ENCODE results near the gene SLC10A2.
A peak's percentile ranks its signal among the peaks of the same experiment; 100 is the strongest.
"Not testable (repeated sequence)": the region's sequence is repeated elsewhere in the genome, so short reads cannot be mapped to it uniquely, and the experiment has no call there.

The SLC10A2 gene

DNA sequence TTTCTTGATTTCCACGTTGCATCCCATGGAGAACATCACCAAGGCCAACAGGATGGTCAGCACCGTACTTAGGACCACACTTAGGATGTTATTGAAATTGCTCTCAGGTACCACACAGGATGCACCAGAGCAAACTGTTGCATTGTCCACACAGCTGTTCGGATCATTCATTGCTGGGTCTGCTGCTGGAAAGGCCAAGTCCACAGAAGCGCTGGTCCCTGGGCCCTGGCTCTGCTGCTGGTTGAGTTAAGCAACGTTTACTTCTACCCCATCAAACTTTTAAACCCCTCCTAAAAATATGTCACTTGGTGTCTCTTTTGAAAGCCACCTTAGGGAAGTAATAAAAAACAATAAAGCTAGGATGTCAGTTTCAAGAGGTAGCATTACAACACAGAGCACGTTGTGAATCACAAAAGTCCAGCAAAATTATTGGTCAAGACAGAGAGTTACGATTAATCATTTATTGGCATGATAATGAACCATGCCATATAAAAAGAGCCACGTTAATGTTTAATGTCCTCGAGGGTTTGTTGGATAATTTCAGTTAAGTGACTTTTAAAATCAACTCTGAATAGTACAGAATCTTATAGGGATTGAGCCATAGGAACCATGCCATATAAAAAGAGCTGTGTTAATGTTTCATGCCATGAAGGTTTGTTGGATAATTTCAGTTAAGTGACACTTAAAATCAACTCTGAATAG is at the start of gene SLC10A2:
SLC10A2 (minus strand) TSS at position 339 of the 702 bp plus-strand sequence; CDS start at position 171, 168 bp downstream.
- Histone ChIP-seq H3K9me3 (0 out of 2 replicates have a peak, but pooled peaks cover 2% of the 10 kb centered on the region), H3K27me3 (ENCODE audit: low read depth) (0 out of 2 replicates have a peak, but pooled peaks cover 5% of the 10 kb centered on the region), H3K4me3 (no peak within 1 kb of the TSS), H3K4me1 (peaks cover 30% of the 10 kb centered on the region), H3K36me3 (replicated peaks) (no peaks in the 10 kb centered on the region)
- peak; percentile 42 to 96 for DNase-seq (ENCODE audit: low spot score in 2 of 2)
- in situ Hi-C loops (cut with MboI; ENCODE audit: low sequenced_read_pairs) = no loop called here

- H3K9me3 ChIP-seq = no peaks in the 10 kb centered on the region
- in situ Hi-C loops (cut with MboI; ENCODE audit: low sequenced_read_pairs) = no loop called here
- H3K36me3 ChIP-seq (replicated peaks) = no peaks in the 10 kb centered on the region
- H3K4me3 ChIP-seq = no peak overlapping the region
- peaks cover 3% of the 10 kb centered on the region; the same call in 1 of the 2 replicates for H3K27me3 ChIP-seq (ENCODE audit: low read depth)
- H3K4me1 ChIP-seq = no peaks in the 10 kb centered on the region
- no peak for DNase-seq (ENCODE audit: low spot score in 2 of 2)
Measured at GRCh38 chr13:103107580-103107979, 41.4 kb upstream of the SLC10A2 start.

GRCh38 chr13:103104340-103104739 is 38.1 kb upstream of the SLC10A2 start:
- in situ Hi-C loops (cut with MboI; ENCODE audit: low sequenced_read_pairs) = no loop called here
- H3K27me3 ChIP-seq (ENCODE audit: low read depth) = no peaks in the 10 kb centered on the region; the same call in 1 of the 2 replicates

GRCh38 chr13:103103456-103103855 is 37.2 kb upstream of the SLC10A2 start:
- H3K9me3 ChIP-seq; H3K4me1 ChIP-seq; H3K27me3 ChIP-seq (ENCODE audit: low read depth); H3K36me3 ChIP-seq (replicated peaks); DNase-seq (ENCODE audit: low spot score in 2 of 2); H3K4me3 ChIP-seq; in situ Hi-C loops (cut with MboI; ENCODE audit: low sequenced_read_pairs): not testable (repeated sequence)

More at GRCh38 chr13:103104340-103104739, 38.1 kb upstream of the SLC10A2 start:
- no peaks in the 10 kb centered on the region for H3K36me3 ChIP-seq (replicated peaks)
- H3K9me3 ChIP-seq = no peaks in the 10 kb centered on the region
- DNase-seq (ENCODE audit: low spot score in 2 of 2) = no peak
- no peak overlapping the region for H3K4me3 ChIP-seq
- no peaks in the 10 kb centered on the region for H3K4me1 ChIP-seq

DNA sequence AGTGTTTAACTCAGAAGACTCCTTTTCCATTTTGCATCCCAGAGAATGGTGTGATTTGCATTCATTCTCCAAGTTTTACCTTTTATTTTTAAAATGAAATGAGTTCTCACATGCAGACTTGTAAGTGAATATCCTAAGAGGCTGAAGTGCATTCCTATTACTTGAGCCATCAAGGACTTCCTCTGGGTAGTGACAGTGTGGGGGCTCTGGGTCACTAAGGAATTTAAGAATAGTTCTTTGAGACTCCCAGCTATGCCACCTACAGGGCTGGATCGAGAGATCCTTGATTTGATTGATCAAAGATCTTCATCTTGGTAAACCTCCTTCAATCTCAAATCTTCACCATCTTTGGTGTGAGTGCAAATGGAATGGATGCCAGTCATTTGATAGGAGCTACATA is 36.3 kb upstream of the SLC10A2 start:
- in situ Hi-C loops (cut with MboI; ENCODE audit: low sequenced_read_pairs) = no loop called here
- DNase-seq (ENCODE audit: low spot score in 2 of 2) = no peak
- H3K4me3 ChIP-seq = no peak overlapping the region
- H3K36me3 ChIP-seq (replicated peaks) = no peaks in the 10 kb centered on the region
- no peaks in the 10 kb centered on the region for H3K9me3 ChIP-seq
- no peaks in the 10 kb centered on the region for H3K27me3 ChIP-seq (ENCODE audit: low read depth)
- H3K4me1 ChIP-seq = no peaks in the 10 kb centered on the region

DNA sequence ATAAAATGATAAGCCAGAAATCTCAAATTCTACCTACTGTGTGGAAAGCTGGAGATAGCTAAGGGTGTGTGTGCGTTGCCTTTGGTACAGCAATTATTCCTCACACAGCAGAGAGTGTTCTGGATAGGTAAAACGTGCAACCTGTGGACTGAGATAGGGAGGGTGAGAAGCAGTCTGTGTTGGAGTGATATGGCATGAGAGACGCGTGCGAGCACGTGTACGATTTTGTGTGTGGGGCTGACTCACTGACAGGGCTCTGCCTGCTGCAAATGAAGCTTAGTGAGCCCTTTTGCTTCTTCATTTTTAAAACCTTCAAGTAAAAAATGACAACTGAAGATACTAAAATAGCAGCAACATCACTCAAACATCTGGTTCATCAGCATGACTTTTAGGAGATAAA is 35.7 kb upstream of the SLC10A2 start:
- H3K4me3 ChIP-seq = no peak overlapping the region
- no peak for DNase-seq (ENCODE audit: low spot score in 2 of 2)
- in situ Hi-C loops (cut with MboI; ENCODE audit: low sequenced_read_pairs) = no loop called here
- no peaks in the 10 kb centered on the region for H3K36me3 ChIP-seq (replicated peaks)
- H3K9me3 ChIP-seq = no peaks in the 10 kb centered on the region
- H3K27me3 ChIP-seq (ENCODE audit: low read depth) = no peaks in the 10 kb centered on the region
- H3K4me1 ChIP-seq = no peaks in the 10 kb centered on the region

- Histone ChIP-seq H3K9me3 (no peaks in the 10 kb centered on the region), H3K4me3 (no peak overlapping the region), H3K27me3 (ENCODE audit: low read depth) (no peaks in the 10 kb centered on the region), H3K36me3 (replicated peaks) (no peaks in the 10 kb centered on the region), H3K4me1 (no peaks in the 10 kb centered on the region)
- no peak for DNase-seq (ENCODE audit: low spot score in 2 of 2)
- in situ Hi-C loops (cut with MboI; ENCODE audit: low sequenced_read_pairs) = no loop called here
Measured at GRCh38 chr13:103101500-103101899, 35.3 kb upstream of the SLC10A2 start.

GRCh38 chr13:103100830-103101229 is 34.6 kb upstream of the SLC10A2 start:
- Histone ChIP-seq H3K27me3 (ENCODE audit: low read depth) (no peaks in the 10 kb centered on the region), H3K4me3 (no peak overlapping the region), H3K9me3 (no peaks in the 10 kb centered on the region), H3K36me3 (replicated peaks) (no peaks in the 10 kb centered on the region), H3K4me1 (no peaks in the 10 kb centered on the region)
- DNase-seq (ENCODE audit: low spot score in 2 of 2) = no peak
- in situ Hi-C loops (cut with MboI; ENCODE audit: low sequenced_read_pairs) = no loop called here

DNA sequence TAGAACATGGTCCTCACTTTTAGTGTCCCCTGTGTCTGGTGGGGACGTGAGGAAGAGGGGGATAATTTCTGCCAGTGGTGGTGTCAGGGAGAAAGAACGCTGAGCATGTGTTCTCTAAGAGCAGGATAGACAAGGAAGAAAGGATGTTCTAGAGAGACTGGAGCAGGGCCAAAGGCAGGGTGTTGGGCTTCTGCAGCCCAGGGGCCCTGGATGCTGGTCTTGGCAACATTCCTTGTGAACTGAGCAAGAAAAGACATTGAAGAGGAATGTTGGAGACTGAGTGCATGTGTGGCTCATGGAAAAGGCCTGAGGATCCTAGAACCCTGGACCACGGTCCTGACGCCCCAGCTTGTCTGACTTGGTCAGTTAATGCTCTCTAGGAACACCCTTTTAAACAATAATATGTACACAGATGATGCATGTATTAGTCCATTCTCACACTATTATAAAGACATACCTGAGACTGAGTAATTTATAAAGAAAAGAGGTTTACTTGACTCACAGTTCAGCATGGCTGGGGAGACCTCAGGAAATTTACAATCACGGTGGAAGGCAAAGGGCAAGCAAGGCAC is 33.6 kb upstream of the SLC10A2 start:
- Histone ChIP-seq H3K4me1 (no peaks in the 10 kb centered on the region), H3K27me3 (ENCODE audit: low read depth) (no peaks in the 10 kb centered on the region; the same call in 1 of the 2 replicates), H3K9me3 (no peaks in the 10 kb centered on the region), H3K36me3 (replicated peaks) (no peaks in the 10 kb centered on the region), H3K4me3 (no peak overlapping the region)
- in situ Hi-C loops (cut with MboI; ENCODE audit: low sequenced_read_pairs) = no loop called here
- no peak for DNase-seq (ENCODE audit: low spot score in 2 of 2)

DNA sequence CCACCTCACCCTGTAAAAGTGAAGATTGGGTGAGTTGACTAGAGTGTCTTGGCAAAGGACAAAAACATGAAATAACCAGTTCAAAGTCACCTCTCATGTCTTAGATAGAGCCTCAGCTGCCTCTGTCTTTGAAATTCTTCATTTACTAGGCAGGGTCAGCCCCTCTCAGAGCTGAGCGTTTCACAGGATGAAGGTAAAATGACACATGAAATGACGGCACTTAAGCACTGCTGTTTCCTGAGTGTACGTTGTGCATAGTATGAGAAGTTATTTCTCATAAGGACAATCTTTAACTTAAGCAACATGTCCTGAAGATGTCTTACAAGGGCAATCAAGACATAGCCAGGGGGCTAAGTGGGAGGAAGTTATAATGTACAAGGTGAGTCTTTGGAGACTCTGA is 32.3 kb upstream of the SLC10A2 start:
- in situ Hi-C loops (cut with MboI; ENCODE audit: low sequenced_read_pairs) = no loop called here
- Histone ChIP-seq H3K4me3 (no peak overlapping the region), H3K4me1 (no peaks in the 10 kb centered on the region), H3K36me3 (replicated peaks) (no peaks in the 10 kb centered on the region), H3K27me3 (ENCODE audit: low read depth) (no peaks in the 10 kb centered on the region; the same call in 1 of the 2 replicates), H3K9me3 (no peaks in the 10 kb centered on the region; the same call in 1 of the 2 replicates)
- no peak for DNase-seq (ENCODE audit: low spot score in 2 of 2)

DNA sequence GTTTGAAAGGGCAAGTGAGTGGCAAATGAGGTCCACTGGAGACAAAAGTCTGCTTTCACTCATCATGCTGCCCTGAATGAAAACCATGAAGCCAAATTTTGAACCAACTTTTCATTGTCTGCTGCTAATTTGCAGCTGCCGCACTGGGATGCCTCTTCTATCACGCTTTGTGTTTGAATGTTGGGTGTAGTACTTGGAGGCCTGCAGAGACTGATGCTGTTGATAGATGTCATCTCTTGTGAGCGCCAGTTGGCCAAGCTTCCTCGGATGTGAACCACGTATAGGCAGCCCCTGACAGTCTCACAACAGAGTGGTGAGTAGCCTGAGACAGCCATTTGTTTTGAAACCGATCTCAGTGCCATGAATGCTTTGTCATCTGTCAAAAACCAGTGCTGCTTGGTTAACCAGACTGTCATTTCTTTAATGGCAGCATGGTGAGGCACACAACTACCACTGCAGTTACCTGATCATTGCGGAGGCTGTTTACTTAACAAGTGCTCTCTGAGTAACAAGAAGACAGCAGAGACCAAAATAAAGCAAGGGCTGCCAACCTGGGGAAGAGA is 31.2 kb upstream of the SLC10A2 start:
- no peaks in the 10 kb centered on the region for H3K4me1 ChIP-seq
- no peaks in the 10 kb centered on the region; the same call in 1 of the 2 replicates for H3K9me3 ChIP-seq
- DNase-seq (ENCODE audit: low spot score in 2 of 2) = no peak
- H3K36me3 ChIP-seq (replicated peaks) = no peaks in the 10 kb centered on the region
- in situ Hi-C loops (cut with MboI; ENCODE audit: low sequenced_read_pairs) = no loop called here
- H3K4me3 ChIP-seq = no peak overlapping the region
- no peaks in the 10 kb centered on the region; the same call in 1 of the 2 replicates for H3K27me3 ChIP-seq (ENCODE audit: low read depth)

DNA sequence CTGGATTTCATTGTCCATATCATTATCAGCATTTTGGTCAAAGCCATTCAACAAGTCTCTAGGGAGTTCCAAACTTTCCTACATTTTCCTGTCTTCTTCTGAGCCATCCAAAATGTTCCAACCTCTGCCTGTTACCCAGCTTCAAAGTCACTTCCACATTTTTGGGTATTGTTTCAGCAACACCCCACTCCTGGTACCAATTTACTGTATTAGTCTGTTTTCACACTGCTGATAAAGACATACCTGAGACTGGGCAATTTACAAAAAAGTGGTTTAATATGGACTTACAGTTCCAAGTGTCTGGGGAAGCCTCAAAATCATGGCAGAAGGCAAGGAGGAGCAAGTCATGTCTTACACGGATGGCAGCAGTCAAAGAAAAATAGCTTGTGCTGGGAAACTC is 27.4 kb upstream of the SLC10A2 start:
- DNase-seq (ENCODE audit: low spot score in 2 of 2); H3K9me3 ChIP-seq; H3K27me3 ChIP-seq (ENCODE audit: low read depth); H3K36me3 ChIP-seq (replicated peaks); H3K4me1 ChIP-seq; in situ Hi-C loops (cut with MboI; ENCODE audit: low sequenced_read_pairs); H3K4me3 ChIP-seq: not testable (repeated sequence)

GRCh38 chr13:103087275-103087674 is 21.1 kb upstream of the SLC10A2 start:
- no peaks in the 10 kb centered on the region for H3K27me3 ChIP-seq (ENCODE audit: low read depth)
- no peaks in the 10 kb centered on the region for H3K4me1 ChIP-seq
- DNase-seq (ENCODE audit: low spot score in 2 of 2) = no peak
- H3K9me3 ChIP-seq = no peaks in the 10 kb centered on the region
- H3K4me3 ChIP-seq = no peak overlapping the region
- in situ Hi-C loops (cut with MboI; ENCODE audit: low sequenced_read_pairs) = no loop called here
- no peaks in the 10 kb centered on the region for H3K36me3 ChIP-seq (replicated peaks)

GRCh38 chr13:103081435-103081834 is 15.2 kb upstream of the SLC10A2 start:
- no peaks in the 10 kb centered on the region for H3K4me1 ChIP-seq
- H3K4me3 ChIP-seq = no peak overlapping the region
- H3K36me3 ChIP-seq (replicated peaks) = no peaks in the 10 kb centered on the region
- DNase-seq (ENCODE audit: low spot score in 2 of 2) = no peak
- in situ Hi-C loops (cut with MboI; ENCODE audit: low sequenced_read_pairs) = no loop called here
- no peaks in the 10 kb centered on the region for H3K9me3 ChIP-seq
- peaks cover 25% of the 10 kb centered on the region for H3K27me3 ChIP-seq (ENCODE audit: low read depth)

Data from HAP-1 (cell line).